G401.6 (cell line): Measurements from ENCODE around the gene FRK.

Experiments
- FAIRE-seq: peaks from 2 replicates; lab custom pipeline; 2012; peaks lifted over from hg19 to GRCh38; lab: Jason Lieb, UNC

FRK gene

DNA sequence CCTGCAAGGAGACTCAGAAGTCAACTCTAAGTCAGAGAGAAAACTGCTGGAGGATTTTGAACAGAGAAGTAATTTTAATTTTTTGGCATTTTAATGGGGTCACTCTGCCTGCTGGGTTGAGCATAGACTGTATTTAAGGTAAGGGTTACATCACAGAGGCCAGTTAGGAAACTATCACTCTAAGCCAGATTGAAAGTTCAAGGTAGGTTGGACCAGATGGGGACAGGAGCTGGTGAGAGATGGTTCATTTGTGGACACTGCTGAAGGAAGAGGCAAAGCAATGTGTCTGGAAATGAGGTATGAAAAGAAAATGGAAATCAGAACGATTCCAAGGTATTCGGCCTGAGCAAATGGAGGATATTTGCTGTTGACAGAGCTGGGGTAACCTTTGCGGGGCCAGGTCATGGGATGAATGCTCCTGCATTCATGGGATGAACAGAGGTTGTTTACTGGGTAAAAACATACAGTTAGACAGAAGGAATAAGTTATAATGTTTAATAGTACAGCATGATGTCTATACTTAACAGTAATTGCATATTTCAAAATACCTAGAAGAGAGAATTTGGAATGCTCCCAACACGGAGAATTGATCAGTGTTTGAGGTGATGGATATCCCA is 26.9 kb downstream of the FRK start:
- FAIRE-seq, result no peak

DNA sequence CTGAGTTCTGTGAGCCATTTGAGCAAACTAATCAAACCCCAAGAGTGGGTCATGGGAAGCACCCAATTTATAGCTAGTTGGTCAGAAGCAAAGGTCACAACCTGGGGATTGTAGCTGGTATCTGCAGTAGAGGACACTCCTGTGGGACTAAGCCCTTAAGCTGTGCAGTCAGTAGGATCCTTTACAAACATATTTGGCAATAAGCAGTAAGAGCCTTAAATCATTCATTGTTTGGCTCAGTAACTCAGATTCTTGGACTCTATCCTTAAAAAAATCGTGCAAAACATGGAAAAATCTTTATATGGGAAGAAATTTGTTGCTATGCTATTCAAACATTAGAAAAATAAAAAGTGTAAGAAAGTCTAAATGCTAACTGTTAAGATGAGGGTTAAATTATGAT is 29.9 kb downstream of the FRK start:
- FAIRE-seq, result no peak

DNA sequence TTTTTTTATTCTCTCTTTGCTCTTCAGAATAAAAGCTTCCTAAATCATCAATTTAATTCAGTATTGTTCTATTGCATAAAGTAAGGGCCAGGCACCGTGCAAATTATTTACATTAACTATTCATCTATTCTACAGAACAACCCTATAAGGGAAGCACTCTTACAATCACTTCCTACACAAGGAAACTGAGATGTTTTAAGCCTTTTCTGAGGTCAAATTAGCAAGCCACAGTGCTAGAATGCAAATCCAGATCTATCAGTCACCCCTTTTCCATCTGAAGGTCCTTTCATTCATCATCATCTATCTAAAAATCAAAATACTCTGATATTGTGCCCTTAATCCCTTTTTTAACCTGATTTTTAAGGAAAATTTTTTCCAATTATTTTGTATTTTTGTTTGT is 31.2 kb downstream of the FRK start:
- no peak for FAIRE-seq

DNA sequence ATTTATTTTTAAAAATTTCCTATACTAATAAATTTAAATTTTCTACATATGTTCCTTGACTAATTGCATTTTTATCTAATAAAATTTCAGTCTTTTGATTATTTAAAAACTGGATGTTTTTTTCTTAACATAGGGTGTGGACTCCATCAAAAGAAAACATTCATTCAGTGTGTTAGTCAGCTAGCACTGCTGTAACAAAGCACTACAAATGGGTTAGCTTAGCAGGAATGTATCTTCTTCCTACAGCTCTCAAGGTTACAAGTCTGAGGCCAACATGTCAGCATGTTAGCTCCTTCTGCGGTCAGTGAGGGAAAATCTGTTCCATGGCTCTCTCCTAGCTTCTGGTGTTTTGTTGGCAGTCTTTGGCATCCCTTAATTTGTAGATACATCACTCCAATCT is 32.5 kb downstream of the FRK start:
- no peak for FAIRE-seq

DNA sequence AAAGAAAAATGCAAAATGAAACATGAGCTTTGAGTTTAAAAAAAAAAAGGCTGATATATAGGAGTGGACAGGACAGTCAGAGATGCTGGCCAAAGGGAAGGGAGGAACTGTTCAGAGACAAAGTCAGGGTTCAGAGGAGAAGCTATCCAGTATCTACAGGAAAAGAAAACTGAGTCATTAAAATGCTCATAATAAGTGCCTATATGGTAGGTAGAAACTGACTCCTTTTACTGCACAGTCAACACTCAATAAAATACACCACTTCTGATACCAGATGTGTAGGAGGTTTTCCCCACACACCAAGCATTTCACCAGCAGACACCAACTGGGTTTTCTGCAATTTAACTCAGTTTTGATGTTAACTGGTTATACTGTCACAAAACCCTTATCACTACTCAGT is 32.9 kb downstream of the FRK start:
- FAIRE-seq, result no peak

DNA sequence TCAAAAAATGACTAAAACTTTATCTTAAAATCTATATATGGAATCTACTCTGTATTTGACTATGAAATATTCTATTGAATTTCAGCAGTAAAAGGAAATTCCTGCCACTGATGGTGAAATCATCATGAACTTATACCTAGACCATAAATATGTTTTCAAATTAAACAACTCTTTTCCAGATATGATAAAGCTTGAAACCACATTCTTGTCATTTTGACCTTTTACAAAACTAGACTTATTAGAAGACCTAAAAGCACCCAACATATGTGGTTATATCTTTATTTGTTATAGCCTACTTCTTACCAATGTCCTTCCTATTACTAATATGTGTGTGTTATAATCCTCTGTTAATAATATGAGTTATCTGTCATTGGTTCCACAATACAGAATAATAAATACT is 35.3 kb downstream of the FRK start:
- no peak for FAIRE-seq

DNA sequence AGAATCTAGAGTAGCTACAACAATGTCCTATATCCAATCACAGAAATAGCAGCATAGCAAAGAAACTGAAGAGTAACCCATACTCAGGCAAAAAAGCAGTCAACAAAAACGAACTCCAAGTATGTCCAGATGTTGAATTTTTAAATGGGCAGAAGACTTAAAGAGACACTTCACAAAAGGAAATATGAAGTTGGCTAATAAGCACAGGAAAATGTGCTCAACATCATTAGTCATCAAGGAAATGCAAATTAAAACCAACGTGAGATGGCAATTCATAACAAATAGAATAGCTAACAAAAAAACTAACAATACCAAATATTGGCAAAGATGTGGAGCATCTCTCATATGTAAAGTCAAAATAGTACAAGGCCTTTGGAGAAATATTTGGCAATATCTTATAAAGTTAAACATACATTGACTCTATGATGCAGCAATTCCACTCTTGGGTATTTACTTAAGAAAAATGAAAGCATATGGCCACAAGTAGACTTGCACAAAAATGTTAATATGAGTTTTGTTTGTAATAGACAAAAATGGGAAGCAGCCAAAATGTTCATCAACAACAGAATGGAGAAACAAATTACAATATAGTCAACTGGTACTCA is 37.7 kb downstream of the FRK start:
- no peak for FAIRE-seq

DNA sequence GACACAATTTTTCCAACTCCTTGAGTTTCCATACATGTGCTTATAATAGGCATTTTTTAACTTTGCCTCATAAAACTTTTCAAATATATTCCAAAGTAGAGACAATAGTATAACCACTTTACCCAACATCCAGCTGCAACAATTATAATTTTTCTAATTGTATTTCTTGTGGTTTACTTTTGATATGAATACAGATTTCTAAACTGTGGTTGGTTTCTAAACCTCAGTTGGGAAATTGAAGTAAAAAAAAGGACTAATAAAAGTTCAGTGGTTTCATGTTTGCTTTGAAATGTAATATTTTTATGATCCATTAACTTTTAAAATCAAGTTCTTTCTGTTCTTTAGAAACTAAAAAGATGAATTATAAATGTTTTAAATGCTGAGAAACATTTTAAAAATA is 40.0 kb downstream of the FRK start:
- FAIRE-seq, result peak; percentile 48

DNA sequence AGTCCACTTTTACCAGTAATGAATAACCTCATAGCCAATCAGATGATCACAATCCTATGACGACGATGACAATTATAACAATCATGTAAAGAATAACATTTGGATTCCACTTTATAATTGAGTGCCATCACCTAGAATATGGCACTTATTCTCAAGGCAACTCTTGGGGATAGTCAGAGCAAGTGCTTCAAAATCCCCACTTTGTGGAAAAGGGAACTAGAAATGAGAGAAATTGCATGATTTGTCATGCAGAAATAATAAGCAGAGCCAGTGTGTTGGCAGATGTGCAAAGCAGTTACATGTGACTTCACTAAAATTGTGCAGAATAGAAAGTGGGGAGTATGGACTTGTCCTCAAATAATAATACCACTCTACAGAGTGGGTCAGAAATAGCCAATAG is 41.3 kb downstream of the FRK start:
- FAIRE-seq, result no peak

DNA sequence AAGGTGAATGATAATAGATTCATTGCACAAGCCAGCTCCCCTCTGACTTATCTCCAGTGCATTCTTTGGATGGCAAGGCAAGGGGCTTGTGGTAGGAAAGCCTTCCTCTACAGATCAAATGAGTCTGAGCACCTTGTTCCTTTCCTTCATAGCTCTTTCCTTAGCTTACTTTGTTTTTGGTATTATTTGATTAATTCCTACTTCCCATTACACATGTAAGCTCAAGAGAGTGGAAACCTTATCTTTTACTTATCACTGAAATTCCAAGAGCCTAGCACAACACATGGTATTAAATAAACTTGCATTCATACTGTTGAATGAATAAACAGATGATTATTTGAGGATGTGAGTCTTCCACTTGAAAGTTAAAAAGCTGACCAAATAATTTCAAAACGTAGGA is 41.7 kb downstream of the FRK start:
- no peak for FAIRE-seq

DNA sequence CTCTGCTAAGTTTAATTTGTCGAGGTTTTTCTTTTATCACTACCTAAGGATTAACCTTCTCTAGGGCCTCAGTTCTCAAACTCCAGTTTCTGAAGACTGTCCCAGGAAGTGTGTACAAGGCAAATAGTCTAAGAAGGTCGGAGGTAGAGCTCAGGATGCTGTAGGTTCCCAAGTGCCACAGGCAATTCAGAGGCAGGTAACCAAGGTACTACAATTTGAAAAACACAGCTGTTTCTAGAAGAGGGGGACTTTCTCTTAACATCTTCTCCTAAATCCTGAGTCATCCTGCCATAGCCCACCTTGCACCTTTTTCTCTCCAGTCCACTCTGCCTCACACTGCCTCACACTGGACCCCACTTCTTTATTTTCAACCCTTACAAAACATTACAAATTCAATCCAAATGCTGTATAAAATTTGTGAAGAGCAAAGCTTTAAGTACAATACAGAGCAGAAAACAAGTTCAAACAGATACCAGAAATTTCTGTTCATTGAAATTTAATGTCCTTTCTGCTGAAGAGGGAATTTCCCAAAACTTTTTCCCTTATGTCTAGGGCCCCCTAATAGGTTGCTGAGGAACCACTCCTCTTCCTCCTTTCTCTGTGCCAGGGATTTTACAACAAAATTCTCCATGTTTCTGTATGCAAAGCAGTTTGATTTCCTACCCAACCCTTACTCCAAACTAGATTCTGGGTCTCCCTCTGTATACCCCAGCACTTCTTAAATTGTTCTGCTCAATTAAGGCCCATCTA is 43.0 kb downstream of the FRK start:
- FAIRE-seq, result no peak

DNA sequence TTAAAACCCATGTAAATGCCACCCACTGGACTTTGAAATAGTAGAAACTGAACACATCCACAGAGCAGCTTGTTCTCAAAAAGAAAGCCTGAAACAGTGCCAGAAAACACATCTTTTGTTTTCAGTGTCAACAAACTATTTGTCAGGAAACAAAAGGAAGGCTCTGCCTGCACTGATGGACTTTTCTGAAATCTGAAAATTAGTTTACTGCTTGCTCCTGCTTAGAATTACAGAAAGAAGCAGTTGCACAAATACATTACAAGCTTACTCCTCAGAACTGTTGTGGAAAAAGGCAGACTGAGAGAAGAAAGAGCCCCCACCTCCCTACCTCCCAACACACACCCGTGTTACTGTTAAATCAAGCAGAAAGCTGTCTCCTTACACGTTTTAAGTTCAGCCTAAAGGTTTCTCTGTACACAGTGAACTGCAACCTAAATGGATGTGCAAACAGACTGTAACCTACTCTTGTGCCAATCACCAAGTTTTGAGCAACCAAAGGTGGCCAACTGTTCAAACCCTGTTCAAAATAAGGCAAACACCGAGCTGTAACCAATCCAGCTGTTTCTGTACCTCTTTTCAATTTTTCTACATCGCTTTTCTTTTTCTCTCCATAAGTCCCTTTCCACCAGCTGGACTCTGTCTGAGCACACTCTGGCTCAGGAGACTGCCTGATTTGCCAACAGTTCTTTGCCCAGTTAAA is 43.7 kb downstream of the FRK start:
- FAIRE-seq, result no peak

DNA sequence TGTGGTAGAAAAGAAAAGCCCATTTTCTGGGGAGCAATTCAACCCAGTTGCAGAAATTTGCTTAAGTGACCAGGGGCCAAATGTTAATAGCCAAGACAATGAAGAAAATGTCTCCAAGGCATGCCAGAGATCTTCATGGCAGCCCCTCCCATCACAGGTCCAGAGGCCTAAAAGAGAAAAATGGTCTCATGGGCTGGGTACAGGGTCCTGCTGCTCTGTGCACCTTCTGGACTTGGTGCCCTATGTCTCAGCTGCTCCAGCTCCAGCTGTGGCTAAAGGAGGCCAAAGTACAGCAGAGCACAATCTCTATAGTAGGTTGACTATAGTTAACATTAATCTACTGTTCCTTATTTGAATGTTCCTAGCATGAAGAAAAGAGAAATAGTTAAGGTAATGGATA is 44.7 kb downstream of the FRK start:
- no peak for FAIRE-seq

DNA sequence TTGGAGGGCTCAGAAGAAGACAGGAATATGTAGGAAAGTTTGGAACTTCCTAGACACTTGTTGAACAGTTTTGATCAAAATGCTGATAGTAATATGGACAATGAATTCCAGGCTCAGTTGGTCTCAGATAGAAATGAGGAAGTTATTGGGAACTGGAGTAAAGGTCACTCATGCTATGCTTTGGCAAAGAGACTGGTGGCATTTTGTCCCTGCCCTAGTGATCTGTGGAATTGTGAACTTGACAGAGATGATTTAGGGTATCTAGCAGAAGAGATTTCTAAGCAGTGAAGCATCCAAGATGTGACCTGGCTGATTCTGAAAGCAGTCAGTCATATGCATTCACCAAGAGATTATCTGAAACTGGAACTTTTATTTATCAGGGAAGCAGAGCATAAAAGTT is 45.1 kb downstream of the FRK start:
- FAIRE-seq, result no peak

DNA sequence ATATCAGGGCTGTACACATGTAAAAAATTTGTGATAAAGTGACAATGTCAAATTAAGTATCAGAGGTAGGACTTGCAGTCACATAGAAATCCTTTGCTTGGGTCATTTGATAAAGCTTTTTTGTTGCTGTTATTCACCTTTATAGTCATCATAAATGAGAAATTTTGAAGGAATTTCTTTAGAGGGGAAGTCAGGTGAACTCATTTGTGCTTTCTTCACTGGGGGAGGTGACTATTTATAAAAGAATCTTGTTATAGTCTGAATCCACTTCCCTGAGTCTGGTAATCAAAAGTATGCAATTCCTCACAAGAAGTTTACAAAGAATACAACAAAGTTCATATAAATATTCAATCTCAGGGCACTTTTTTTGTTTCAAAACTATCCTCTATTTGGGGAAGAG is 47.7 kb downstream of the FRK start:
- FAIRE-seq, result no peak

DNA sequence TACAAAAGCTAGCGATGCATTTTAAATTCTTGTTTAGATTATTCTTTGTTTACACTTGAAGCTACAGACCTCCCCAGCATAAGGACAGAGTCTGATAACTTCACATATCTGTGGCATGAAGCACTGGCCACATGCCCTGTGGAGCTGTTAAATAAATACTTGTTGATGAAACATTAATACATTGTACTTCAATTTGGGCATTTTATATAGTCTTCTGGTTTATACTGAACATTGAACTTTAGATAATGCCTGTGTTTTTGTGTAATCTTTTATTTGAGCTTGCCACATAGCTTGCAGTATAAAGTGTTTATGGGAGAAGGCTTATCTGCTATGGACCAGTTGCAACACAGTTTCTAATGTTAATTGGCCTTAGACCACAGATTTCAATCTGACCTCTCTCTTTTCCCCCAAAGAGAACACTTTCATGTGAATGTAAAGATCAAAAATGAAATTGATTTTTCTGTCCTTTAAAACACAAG is 48.2 kb downstream of the FRK start:
- no peak for FAIRE-seq

DNA sequence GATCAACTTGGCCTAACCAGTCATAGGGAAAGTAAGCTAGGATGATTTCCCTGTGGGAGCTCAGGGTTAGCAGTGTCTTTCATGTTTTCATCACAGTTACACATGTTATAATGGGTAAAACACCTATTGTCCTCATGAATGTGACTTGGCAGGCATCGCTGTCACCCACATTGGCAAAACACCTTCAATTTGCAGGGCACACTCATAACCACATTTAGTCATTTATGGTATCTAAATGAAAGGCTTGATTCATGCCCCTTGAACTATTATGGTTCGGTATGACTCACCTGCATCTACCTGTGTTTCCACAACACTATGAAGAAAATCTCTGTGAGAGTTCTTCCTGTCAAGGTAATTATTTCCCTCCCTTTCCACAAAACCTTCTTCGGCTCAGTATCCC is 49.2 kb downstream of the FRK start:
- FAIRE-seq, result no peak

DNA sequence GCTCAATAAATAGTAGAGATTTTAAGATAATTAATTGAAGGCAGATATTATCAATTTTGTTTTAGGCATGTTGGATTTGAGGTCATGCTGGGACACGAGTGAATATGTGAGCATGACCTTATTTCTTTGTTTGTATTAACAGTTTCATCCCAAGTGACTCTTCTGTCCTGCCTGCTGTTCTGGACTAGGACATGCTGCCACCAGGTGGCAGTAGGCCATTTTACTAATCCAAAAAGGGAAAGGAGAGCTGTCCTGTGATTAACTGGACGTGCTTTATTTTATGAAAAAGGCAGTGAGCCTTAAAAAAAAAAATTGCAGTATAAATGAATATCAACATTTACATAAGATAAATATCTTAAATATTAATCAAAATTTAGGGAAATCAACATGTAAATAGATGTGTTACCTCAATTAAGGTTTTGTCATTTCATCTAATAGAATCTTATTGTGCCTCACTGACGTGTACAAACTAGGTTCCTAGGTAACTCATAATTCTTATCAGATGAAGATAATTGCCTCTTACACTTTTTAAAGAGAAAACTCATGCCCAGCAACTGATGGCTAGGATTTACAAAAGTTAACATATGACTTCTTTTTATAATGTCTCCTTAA is 49.8 kb downstream of the FRK start:
- peak; percentile 71 for FAIRE-seq

DNA sequence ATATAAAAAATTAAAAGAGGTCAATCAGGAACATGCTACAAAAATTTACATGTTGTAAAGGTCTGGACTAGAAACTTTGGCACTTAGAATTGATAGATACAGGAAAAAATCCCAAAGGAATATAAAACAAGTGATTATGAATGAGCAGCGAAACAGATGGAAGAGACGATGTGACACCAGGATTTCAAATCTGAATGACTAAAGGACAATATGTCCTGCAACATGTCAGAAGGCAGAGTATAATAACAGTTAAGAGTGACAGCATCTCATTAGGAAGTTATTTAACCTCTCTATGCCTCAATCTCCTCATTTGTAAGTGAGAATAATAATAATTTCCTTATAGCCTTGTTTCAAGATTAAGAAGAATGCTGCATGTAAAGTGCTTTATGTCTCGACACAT is 50.3 kb downstream of the FRK start:
- FAIRE-seq, result no peak

DNA sequence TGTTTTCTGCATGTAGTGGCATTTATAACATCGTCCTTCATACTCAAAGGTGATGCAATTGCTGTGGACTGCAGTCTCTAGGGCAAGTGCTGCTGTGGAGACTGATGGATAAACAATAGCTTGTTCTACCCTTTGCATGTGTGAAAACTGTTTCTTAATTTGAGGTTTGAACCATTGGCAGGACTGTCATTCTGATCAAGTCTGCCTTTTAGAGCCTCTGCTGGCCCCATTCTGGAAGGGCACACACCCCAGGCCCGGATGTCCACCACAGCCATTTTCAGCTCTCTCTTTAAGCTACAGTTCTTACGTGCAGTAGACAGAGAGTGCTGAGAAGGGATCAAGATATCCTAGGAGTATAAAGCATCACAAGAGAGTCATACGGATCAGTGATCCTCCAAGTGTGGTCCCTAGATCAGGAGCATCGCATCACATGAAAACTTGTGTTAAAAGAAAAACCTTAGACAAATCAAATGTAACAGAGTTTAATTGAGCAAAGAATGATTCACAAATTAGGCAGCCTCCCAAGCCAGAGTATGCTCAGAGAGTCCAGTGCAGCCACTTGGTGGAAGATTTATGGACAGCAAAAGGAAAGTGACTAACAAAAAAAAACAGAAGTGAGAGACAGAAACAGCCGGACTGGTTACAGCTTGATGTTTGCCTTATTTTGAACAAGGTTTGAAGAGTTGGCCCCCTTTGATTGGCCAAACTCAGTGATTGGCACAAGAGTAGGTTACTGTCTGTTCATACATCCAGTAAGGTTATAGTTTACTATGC is 52.0 kb downstream of the FRK start:
- FAIRE-seq, result no peak

DNA sequence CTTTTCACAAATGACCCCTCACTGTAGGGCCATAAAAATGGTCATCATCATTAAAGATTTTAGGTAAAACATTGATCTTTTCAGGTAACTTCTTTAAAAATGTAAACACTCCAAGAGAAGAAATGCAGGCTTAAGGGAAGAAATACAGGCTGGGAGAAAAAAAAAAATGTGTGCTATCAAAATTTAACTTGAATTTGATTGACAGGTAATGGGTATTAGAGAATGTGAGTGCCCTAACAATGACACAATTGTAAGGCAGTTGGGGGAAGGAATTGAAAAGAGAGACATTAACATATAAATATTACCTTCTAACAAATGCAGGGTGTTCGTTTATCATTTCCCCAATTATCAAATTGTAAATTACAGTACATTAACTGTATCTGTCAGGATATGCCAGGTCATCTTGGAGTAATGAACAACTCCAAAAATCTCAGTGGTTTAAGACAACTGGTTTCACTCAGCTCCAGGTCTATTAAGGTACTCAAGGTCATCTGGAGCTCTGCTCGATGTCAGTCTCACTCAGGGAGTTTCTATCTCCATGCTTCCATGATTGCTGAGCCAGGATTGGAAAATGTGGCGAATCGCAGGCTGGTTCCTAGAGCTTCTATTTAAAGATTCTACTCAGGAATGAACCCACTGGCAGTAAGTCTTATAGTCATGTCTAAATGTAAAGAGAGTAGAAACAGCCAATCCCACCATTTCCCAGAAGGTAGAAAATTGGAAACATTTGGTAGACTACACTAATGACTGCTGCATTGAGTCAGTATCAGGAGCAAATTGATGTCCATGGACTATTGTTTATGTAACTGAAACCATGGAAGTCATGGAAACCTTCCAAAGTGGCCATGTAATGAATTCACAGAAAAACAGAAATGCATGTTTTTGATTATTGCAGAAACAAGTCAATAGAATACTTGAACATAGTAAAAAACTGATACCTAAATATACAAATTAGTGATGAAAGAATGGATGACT is 55.6 kb downstream of the FRK start:
- no peak for FAIRE-seq
